Neural cell (in vitro differentiated cells): ENCODE measurements around the gene LTBP1. TPM values are rescaled to one million over a fixed set of nuclear protein-coding genes. Genes with fewer than 3 reads are reported as not detected.

Experiments used
- H2AFZ ChIP-seq: fragments of 200-600, 300-800 bp; sonication (generic), shearing (Covaris generic); 2 replicates; pipeline ENCODE4 v1.6.0; 2014; ENCODE audit warnings: low read depth, mild to moderate bottlenecking, antibody characterized with exemption, low read length, moderate library complexity
- H3F3A ChIP-seq: fragments of 200-600 bp; shearing (Covaris generic); 2 replicates; pipeline ENCODE4 v1.6.1; 2016; ENCODE audit warnings: mild to moderate bottlenecking, moderate library complexity, mixed read lengths, antibody characterized with exemption, low read length; ENCODE audit not compliant: insufficient read depth, poor library complexity, severe bottlenecking
- H3K27ac ChIP-seq: fragments of 200-600, 300-800 bp; sonication (generic), shearing (Covaris generic); 2 replicates; pipeline ENCODE4 v1.5.1; 2014; ENCODE audit warnings: mild to moderate bottlenecking, low read length, moderate library complexity
- H3K27me3 ChIP-seq: fragments of 300-800, 200-600 bp; sonication (generic), shearing (Covaris generic); 2 replicates; pipeline ENCODE4 v1.6.0; 2014; ENCODE audit warnings: mild to moderate bottlenecking, low read depth, low read length, moderate library complexity; ENCODE audit not compliant: insufficient read depth
- H3K36me3 ChIP-seq: fragments of 300-800, 200-600 bp; sonication (generic), shearing (Covaris generic); 2 replicates; pipeline ENCODE4 v1.5.1; 2014; ENCODE audit warnings: mild to moderate bottlenecking, antibody characterized with exemption, low read length, moderate library complexity; ENCODE audit not compliant: insufficient read depth
- H3K4me2 ChIP-seq: fragments of 300-800, 200-600 bp; sonication (generic), shearing (Covaris generic); 2 replicates; pipeline ENCODE4 v1.6.0; 2014; ENCODE audit warnings: mild to moderate bottlenecking, low read length
- H3K4me3 ChIP-seq: fragments of 300-800, 200-600 bp; sonication (generic), shearing (Covaris generic); 2 replicates; pipeline ENCODE4 v1.5.1; 2014; ENCODE audit warnings: mild to moderate bottlenecking, low read length, moderate library complexity
- H3K79me2 ChIP-seq: fragments of 200-600 bp; shearing (Covaris generic); replicated peaks from 2 replicates; pipeline ENCODE4 v1.6.0; 2014; ENCODE audit warnings: mild to moderate bottlenecking, low read length, moderate library complexity; ENCODE audit not compliant: insufficient read depth
- H3K9ac ChIP-seq: fragments of 300-800, 200-600 bp; sonication (generic), shearing (Covaris generic); 2 replicates; pipeline ENCODE4 v1.6.1; 2016; ENCODE audit warnings: mild to moderate bottlenecking, low read length, mixed read lengths
- H3K9me2 ChIP-seq: fragments of 200-600 bp; shearing (Covaris generic); 2 replicates; pipeline ENCODE4 v1.6.1; 2016; ENCODE audit warnings: mild to moderate bottlenecking, low read length, mixed read lengths; ENCODE audit not compliant: insufficient read depth
- H3K9me3 ChIP-seq: fragments of 200-600, 300-800 bp; sonication (generic), shearing (Covaris generic); 2 replicates; pipeline ENCODE4 v1.6.1; 2016; ENCODE audit warnings: mild to moderate bottlenecking, mixed run types, low read length, moderate library complexity, mixed read lengths
- H4K20me1 ChIP-seq: fragments of 200-600 bp; shearing (Covaris generic); 2 replicates; pipeline ENCODE4 v1.6.1; 2016; ENCODE audit warnings: mild to moderate bottlenecking, mixed run types; ENCODE audit not compliant: insufficient read depth
- CTCF ChIP-seq: fragments of 450-650 bp; IDR thresholded peaks from 2 replicates; pipeline ENCODE4 v1.5.1; 2014; ENCODE audit warnings: antibody characterized with exemption, mild to moderate bottlenecking, moderate library complexity; ENCODE audit not compliant: poor library complexity, severe bottlenecking
- EP300 ChIP-seq: fragments of 450-650 bp; conservative IDR thresholded peaks from 2 replicates; pipeline ENCODE4 v1.6.1; 2014; ENCODE audit warnings: antibody characterized with exemption, mild to moderate bottlenecking, moderate library complexity; ENCODE audit not compliant: poor library complexity, severe bottlenecking
- EZH2 ChIP-seq: fragments of 200-600, 300-800 bp; shearing (Covaris generic), sonication (generic); IDR thresholded peaks from 2 replicates; pipeline ENCODE4 v1.6.1; 2014; ENCODE audit warnings: antibody characterized with exemption, low read length, borderline replicate concordance, mild to moderate bottlenecking; ENCODE audit not compliant: insufficient read depth, poor library complexity, severe bottlenecking
- MXI1 ChIP-seq: fragments of 450-650 bp; conservative IDR thresholded peaks from 2 replicates; pipeline ENCODE4 v1.6.1; 2014; ENCODE audit warnings: antibody characterized with exemption, mild to moderate bottlenecking; ENCODE audit not compliant: poor library complexity, severe bottlenecking
- POLR2AphosphoS5 ChIP-seq: IDR thresholded peaks from 2 replicates; pipeline ENCODE4 v1.6.1; 2012
- RAD21 ChIP-seq: fragments of 450-650 bp; conservative IDR thresholded peaks from 2 replicates; pipeline ENCODE4 v1.6.1; 2014; ENCODE audit warnings: antibody characterized with exemption, mild to moderate bottlenecking, moderate library complexity
- SMC3 ChIP-seq: fragments of 450-650 bp; conservative IDR thresholded peaks from 2 replicates; pipeline ENCODE4 v1.6.1; 2014; ENCODE audit warnings: antibody characterized with exemption, mild to moderate bottlenecking, moderate library complexity; ENCODE audit not compliant: poor library complexity
- TAF1 ChIP-seq: IDR thresholded peaks from 2 replicates; pipeline ENCODE4 v1.6.1; 2012; ENCODE audit warnings: low read depth
- polyA plus RNA-seq: library from polyadenylated mRNA; depleted of rRNA; stranded (reverse); fragments of >200 nt; gene quantifications from 2 replicates; pipeline ENCODE4 v1.2.3, GENCODE V29; 2014
- TF ChIP-seq, protein P1 (sequence below): IDR thresholded peaks from 2 replicates; pipeline ENCODE4 v1.6.1; 2012; ENCODE audit warnings: borderline replicate concordance

Gene LTBP1
- polyA plus RNA-seq, 1 donor from 2014 or later = 1.8 TPM

GRCh38 chr2:33339269-33339668 is 392.5 kb downstream of the LTBP1 start:
- Histone ChIP-seq H3K27me3 (no peaks in the 10 kb centered on the region), H3K4me3 (no peak overlapping the region), H3K36me3 (no peaks in the 10 kb centered on the region), H3K4me2 (no peak overlapping the region), H4K20me1 (no peaks in the 10 kb centered on the region), H3K9me2 (no peaks in the 10 kb centered on the region), H3K9me3 (no peaks in the 10 kb centered on the region), H3K79me2 (no peaks in the 10 kb centered on the region), H3K27ac (no peak overlapping the region), H3K9ac (no peak overlapping the region), H3F3A (no peaks in the 10 kb centered on the region), H2AFZ (no peak overlapping the region)
- no peak for TF ChIP-seq SMC3

- Histone ChIP-seq H3F3A (no peaks in the 10 kb centered on the region), H3K9me3 (no peaks in the 10 kb centered on the region), H3K4me2 (no peak overlapping the region), H3K79me2 (no peaks in the 10 kb centered on the region), H3K4me3 (no peak overlapping the region), H3K36me3 (no peaks in the 10 kb centered on the region), H4K20me1 (no peaks in the 10 kb centered on the region), H3K27ac (no peak overlapping the region), H3K9me2 (no peaks in the 10 kb centered on the region), H3K9ac (no peak overlapping the region), H3K27me3 (no peaks in the 10 kb centered on the region), H2AFZ (no peak overlapping the region)
- TF ChIP-seq RAD21 (no peak), POLR2AphosphoS5 (no peak), TAF1 (no peak), EZH2 (no peak), CTCF (no peak), EP300 (no peak), SMC3 (no peak), MXI1 (no peak)
- TF ChIP-seq, protein P1, sequence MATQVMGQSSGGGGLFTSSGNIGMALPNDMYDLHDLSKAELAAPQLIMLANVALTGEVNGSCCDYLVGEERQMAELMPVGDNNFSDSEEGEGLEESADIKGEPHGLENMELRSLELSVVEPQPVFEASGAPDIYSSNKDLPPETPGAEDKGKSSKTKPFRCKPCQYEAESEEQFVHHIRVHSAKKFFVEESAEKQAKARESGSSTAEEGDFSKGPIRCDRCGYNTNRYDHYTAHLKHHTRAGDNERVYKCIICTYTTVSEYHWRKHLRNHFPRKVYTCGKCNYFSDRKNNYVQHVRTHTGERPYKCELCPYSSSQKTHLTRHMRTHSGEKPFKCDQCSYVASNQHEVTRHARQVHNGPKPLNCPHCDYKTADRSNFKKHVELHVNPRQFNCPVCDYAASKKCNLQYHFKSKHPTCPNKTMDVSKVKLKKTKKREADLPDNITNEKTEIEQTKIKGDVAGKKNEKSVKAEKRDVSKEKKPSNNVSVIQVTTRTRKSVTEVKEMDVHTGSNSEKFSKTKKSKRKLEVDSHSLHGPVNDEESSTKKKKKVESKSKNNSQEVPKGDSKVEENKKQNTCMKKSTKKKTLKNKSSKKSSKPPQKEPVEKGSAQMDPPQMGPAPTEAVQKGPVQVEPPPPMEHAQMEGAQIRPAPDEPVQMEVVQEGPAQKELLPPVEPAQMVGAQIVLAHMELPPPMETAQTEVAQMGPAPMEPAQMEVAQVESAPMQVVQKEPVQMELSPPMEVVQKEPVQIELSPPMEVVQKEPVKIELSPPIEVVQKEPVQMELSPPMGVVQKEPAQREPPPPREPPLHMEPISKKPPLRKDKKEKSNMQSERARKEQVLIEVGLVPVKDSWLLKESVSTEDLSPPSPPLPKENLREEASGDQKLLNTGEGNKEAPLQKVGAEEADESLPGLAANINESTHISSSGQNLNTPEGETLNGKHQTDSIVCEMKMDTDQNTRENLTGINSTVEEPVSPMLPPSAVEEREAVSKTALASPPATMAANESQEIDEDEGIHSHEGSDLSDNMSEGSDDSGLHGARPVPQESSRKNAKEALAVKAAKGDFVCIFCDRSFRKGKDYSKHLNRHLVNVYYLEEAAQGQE = no peak
Observed at GRCh38 chr2:33340280-33340679, 393.5 kb downstream of the LTBP1 start.

GRCh38 chr2:33342171-33342570 is 395.4 kb downstream of the LTBP1 start:
- Histone ChIP-seq H3K4me2 (no peak overlapping the region), H3K9me3 (no peaks in the 10 kb centered on the region), H3K27me3 (no peaks in the 10 kb centered on the region), H3K4me3 (no peak overlapping the region), H3K36me3 (no peaks in the 10 kb centered on the region), H3K9ac (no peak overlapping the region), H4K20me1 (no peaks in the 10 kb centered on the region), H3F3A (no peaks in the 10 kb centered on the region), H3K27ac (no peak overlapping the region), H3K79me2 (no peaks in the 10 kb centered on the region), H2AFZ (no peak overlapping the region), H3K9me2 (no peaks in the 10 kb centered on the region)
- TF ChIP-seq EP300 (no peak), EZH2 (no peak), MXI1 (no peak), RAD21 (no peak), POLR2AphosphoS5 (no peak), TAF1 (no peak), SMC3 (no peak), CTCF (no peak)
- TF ChIP-seq, protein P1 = no peak
